Nephron (organoid): ENCODE measurements around the gene UPF2.
"Not testable (repeated sequence)": the region's sequence is repeated elsewhere in the genome, so short reads cannot be mapped to it uniquely, and the experiment has no call there.

Experiments
- H3K27ac Mint-ChIP-seq, 3 experiments: 2 replicates each; pipeline ENCODE4 v1.8.0; 2020; ENCODE audit warnings: mixed read lengths in 3 of 3, mild to moderate bottlenecking in 2 of 3, moderate library complexity in 1 of 3
- H3K27me3 Mint-ChIP-seq: 2 replicates; pipeline ENCODE4 v1.8.0; 2021; ENCODE audit warnings: low read depth, mild to moderate bottlenecking, moderate library complexity, mixed read lengths
- H3K36me3 Mint-ChIP-seq: 2 replicates; pipeline ENCODE4 v1.8.0; 2020; ENCODE audit warnings: low read depth, mixed read lengths
- H3K4me1 Mint-ChIP-seq: 2 replicates; pipeline ENCODE4 v1.8.0; 2020; ENCODE audit warnings: mixed read lengths
- H3K4me3 Mint-ChIP-seq, 3 experiments: 2 replicates each; pipeline ENCODE4 v1.8.0; 2020; ENCODE audit warnings: mild to moderate bottlenecking in 3 of 3, mixed read lengths in 3 of 3, moderate library complexity in 2 of 3
- H3K9me3 Mint-ChIP-seq: 2 replicates; pipeline ENCODE4 v1.8.0; 2020; ENCODE audit warnings: mixed read lengths
- TF ChIP-seq, protein P1 (sequence below), 3 experiments: fragments of 200-600 bp; sonication (generic); IDR thresholded peaks; one replicate each; pipeline ENCODE4 v1.5.0; 2021; ENCODE audit warnings: antibody characterized with exemption in 3 of 3; ENCODE audit not compliant: unreplicated experiment in 3 of 3

Gene UPF2

DNA sequence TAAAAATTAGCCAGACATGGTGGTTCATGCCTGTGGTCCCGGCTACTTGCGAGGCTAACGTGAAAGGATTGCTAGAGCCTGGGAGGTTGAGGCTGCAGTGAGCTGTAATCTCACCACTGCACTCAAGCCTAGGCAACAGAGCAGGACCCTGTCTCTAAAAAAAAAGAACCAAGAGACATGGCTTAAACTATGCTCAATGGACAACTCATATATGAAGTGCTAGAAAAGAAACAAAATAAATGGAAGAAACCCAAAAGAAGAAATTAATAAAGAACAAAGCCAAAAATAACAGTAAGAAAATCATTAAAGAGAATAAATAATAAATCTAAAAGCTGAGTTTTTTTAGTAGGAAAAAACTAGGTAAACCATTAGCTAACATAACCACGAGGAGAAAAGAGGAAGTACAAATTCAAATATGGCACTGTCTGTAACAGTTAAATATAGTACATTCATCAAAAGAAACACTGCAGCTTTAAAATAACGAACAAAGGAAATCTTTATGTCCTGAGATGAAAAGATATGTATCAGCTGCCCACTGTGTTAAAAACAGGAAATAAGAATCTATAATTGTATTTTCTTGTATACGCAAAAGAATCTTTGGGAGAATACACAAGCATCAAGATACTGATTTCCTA is 48.7 kb downstream of the UPF2 start:
- Mint-ChIP-seq H3K27ac (no peak overlapping the region), H3K4me3 (no peak overlapping the region), H3K36me3 (peaks cover 42% of the 10 kb centered on the region), H3K27me3 (no peaks in the 10 kb centered on the region), H3K4me1 (no peaks in the 10 kb centered on the region), H3K9me3 (no peaks in the 10 kb centered on the region)
- TF ChIP-seq, protein P1, sequence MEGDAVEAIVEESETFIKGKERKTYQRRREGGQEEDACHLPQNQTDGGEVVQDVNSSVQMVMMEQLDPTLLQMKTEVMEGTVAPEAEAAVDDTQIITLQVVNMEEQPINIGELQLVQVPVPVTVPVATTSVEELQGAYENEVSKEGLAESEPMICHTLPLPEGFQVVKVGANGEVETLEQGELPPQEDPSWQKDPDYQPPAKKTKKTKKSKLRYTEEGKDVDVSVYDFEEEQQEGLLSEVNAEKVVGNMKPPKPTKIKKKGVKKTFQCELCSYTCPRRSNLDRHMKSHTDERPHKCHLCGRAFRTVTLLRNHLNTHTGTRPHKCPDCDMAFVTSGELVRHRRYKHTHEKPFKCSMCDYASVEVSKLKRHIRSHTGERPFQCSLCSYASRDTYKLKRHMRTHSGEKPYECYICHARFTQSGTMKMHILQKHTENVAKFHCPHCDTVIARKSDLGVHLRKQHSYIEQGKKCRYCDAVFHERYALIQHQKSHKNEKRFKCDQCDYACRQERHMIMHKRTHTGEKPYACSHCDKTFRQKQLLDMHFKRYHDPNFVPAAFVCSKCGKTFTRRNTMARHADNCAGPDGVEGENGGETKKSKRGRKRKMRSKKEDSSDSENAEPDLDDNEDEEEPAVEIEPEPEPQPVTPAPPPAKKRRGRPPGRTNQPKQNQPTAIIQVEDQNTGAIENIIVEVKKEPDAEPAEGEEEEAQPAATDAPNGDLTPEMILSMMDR (IDR thresholded peaks at IDR 0.05; ENCODE audit: unreplicated experiment in 3 of 3): no peak

DNA sequence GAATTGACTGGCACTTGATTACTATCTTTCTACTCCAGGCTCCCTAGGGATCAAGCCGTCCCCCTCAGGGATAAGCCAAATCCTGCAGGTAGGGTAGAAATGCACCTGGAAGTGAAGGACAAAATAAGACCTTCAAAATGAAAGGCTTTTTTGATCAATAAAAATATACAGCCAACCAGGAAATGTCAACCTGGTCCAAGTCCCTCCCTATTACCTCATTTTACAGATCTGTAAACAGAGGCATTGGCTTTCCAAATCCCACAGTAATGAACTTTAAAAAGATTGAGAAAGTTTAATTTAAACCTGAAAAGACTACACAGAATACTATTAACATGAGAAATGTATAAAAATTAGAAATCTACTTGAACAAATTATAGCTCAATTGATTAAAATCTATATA is 53.7 kb downstream of the UPF2 start:
- Mint-ChIP-seq H3K4me3 (no peak overlapping the region), H3K27me3 (no peaks in the 10 kb centered on the region), H3K27ac (no peak overlapping the region), H3K4me1 (no peaks in the 10 kb centered on the region), H3K9me3 (no peaks in the 10 kb centered on the region), H3K36me3 (peaks cover 23% of the 10 kb centered on the region)
- TF ChIP-seq, protein P1 (IDR thresholded peaks at IDR 0.05; ENCODE audit: unreplicated experiment in 3 of 3): no peak

DNA sequence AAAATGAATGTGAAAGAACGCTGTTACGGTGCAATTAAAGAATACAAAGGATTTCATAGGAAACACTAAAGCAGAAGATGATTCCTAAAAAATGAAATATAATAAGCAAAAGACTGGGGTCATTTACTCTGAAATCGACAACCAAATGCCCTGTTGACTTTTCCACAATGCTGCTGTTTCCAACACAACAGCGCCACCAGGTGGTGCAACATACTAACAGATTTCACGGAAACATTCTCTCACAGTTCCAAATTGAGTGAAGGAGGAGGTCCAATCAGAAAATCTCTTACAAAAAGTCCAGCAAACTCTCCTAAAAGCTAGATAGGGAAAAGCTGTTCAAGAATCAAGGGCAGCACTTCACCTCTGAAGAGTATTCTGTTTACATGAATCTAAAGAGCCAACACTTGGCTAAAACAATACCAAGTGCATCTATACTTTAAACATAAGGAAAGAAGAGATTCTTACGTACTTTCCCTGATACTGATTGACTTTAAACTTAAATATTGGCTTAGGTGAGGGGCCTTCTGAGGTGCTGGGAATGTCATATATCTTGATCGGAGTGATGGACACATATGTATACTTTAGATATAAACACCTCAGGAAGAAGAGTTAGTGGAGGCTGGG is 55.9 kb downstream of the UPF2 start:
- TF ChIP-seq, protein P1 (IDR thresholded peaks at IDR 0.05; ENCODE audit: unreplicated experiment in 3 of 3): peak; percentile 89 to 93 (median 90)
- H3K9me3 Mint-ChIP-seq: no peaks in the 10 kb centered on the region
- no peaks in the 10 kb centered on the region for H3K4me1 Mint-ChIP-seq
- H3K27me3 Mint-ChIP-seq: no peaks in the 10 kb centered on the region
- peaks cover 30% of the 10 kb centered on the region for H3K36me3 Mint-ChIP-seq
- H3K4me3 Mint-ChIP-seq: no peak overlapping the region
- H3K27ac Mint-ChIP-seq: peak overlapping the region in 1 of 3 experiments; percentile 34

DNA sequence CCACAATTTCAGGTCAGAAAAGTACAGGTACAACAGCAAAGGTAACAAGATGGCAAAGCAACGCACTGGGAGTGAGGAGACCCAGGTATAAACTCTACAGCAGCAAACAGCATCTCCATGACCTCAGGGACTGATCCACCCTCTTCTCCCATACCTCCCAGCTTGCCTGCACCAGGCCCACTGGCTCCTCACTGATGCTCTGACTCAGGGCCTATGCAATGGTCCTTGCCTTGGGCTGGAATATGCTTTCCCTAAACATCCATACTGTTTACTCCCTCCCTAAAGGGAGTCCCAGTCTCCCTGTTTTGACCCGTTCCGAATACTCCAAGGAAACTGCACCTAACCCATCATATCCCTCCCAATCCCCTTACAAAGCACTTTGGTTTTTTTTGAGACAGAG is 60.4 kb downstream of the UPF2 start:
- TF ChIP-seq, protein P1 (IDR thresholded peaks at IDR 0.05; ENCODE audit: unreplicated experiment in 3 of 3): no peak
- H3K4me1 Mint-ChIP-seq: no peaks in the 10 kb centered on the region
- no peak overlapping the region for H3K27ac Mint-ChIP-seq
- H3K27me3 Mint-ChIP-seq: no peaks in the 10 kb centered on the region
- no peaks in the 10 kb centered on the region for H3K9me3 Mint-ChIP-seq
- H3K36me3 Mint-ChIP-seq: peaks cover 44% of the 10 kb centered on the region
- H3K4me3 Mint-ChIP-seq: no peak overlapping the region

DNA sequence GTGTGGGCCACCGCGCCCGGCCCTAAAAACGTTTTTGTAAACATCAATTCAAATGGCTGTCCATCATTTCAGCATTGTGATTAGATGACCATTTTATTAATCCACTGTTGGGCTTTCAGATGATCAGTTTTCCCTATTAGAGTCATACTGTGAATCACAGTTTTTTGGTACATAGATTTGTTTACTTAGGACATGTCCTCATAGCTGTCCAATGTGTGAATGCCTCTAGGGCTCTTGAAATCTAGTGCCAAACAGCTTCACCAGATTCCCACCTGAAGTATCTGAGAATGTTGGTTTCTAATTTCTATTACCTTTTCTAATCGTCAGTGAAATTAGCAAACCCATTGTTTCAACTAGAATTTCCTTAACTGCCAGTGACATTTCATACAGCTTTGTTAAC is 66.8 kb downstream of the UPF2 start:
- Mint-ChIP-seq H3K27me3 (no peaks in the 10 kb centered on the region), H3K27ac (no peak overlapping the region), H3K36me3 (peaks cover 60% of the 10 kb centered on the region), H3K4me1 (no peaks in the 10 kb centered on the region), H3K9me3 (peaks cover 6% of the 10 kb centered on the region), H3K4me3 (no peak overlapping the region)
- TF ChIP-seq, protein P1 (IDR thresholded peaks at IDR 0.05; ENCODE audit: unreplicated experiment in 3 of 3): no peak

DNA sequence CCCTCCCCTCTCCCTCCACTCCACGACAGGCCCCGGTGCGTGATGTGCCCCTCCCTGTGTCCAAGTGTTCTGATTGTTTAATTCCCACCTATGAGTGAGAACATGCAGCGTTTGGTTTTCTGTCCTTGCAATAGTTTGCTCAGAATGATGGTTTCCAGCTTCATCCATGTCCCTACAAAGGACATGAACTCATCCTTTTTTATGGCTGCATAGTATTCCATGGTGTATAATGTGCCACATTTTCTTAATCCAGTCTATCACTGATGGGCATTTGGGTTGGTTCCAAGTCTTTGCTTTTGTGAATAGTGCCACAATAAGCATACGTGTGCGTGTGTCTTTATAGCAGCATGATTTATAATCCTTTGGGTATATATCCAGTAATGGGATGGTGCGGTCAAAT is 70.1 kb downstream of the UPF2 start:
- peaks cover 49% of the 10 kb centered on the region for H3K36me3 Mint-ChIP-seq
- H3K4me1 Mint-ChIP-seq, H3K4me3 Mint-ChIP-seq, H3K9me3 Mint-ChIP-seq, H3K27me3 Mint-ChIP-seq, H3K27ac Mint-ChIP-seq: not testable (repeated sequence)
